DMS114 treated with DMSO at 0.1 percent for 48 hours (cell line): ENCODE measurements around the gene ARHGEF3.
"Not testable (repeated sequence)": the region's sequence is repeated elsewhere in the genome, so short reads cannot be mapped to it uniquely, and the experiment has no call there.

ENCODE experiments used
- DNase-seq: peaks from one replicate; lab custom pipeline; 2025; ENCODE audit not compliant: unreplicated experiment; lab: John Stamatoyannopoulos, UW

Gene ARHGEF3

DNA sequence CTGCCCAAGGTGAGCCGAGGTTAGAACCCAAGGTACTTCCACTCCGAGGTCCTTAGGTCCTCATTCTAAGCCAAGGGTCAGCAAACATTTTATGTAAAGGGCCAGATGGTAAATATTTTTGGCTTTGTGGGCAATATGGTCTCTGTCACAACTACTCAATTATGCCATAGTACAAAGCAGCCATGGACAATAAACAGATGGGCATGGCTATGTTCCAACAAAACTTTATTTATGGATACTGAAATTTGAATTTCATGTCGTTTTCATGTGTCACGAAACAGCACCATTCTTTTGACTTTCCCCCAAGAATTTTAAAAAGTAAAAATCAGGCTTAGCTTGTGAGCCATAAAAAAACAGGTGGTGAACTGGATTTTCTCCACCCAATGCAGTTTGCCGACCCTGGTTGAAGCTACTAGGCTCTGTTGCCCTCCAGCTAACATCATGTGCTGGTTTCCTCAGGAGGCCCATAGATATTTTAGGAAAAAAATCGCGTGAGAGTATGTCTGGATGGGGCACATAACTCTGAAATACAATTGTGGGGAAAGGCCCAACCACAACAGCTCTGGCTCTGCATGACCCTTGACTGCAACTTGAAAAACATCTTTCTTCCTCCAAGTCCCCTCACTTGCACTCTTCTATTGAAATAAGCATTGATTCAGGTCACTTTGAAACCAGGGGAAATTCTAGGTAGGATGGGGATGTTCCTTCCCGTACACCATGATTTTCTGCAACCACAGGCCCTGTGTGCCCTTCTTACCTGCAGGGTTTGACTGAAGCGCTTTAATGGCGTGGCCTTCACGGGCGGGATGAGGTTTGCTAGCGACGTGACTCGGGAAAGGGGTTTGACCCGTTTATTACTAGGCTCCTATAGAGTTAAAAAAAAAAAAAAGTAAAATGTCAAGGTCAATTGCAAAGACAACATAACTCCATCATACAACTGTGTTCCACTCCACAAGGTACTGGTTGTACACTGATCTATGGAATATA is 28.5 kb downstream of the ARHGEF3 start:
- DNase-seq = no peak

DNA sequence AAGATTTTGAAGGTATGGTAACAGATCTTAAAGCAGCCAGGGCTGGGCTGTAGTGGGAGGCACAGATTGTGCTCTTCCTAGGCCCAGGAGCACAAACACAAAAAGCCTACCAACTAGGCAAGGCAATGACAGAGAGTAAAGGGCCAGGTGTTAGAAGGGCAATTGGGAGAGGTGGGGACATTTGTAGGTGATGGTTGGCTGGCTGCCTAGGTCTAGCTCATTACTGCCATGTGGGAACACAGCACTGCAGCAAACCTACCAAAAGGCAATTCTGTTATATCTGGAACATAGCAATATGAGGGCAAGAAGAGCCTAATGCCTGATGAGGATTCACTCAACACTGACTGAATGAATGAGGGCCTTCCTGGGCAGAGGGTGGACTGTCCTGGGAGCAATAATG is 30.4 kb downstream of the ARHGEF3 start:
- DNase-seq = no peak

DNA sequence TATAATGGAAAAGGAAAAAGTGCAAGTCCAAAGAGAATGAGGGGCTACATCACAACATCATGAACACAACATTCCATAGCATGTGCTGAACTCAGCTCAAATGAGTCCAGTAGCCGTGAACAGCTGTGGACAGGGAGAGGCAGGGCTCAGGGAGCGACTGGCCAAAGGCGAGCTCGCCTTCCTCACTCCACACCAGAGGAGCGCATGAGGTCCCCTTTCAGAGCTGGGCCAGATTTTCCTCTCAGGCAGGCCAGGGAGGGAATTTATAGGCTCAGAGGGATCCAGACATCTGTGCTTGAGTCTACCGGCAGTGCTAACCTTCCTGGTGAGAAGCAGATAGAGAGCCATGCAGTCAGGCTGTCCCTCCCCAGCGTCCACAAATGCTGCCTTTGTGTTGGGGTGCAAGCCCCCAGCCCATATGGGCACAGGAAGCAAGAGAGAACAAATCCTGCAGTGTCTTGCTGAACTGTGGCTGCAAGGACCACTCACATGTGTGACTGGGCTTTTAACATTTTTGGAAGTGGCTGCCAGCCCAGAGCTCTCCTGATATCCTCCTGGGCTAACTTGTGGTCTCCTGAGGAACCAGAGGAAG is 32.5 kb downstream of the ARHGEF3 start:
- DNase-seq = no peak

DNA sequence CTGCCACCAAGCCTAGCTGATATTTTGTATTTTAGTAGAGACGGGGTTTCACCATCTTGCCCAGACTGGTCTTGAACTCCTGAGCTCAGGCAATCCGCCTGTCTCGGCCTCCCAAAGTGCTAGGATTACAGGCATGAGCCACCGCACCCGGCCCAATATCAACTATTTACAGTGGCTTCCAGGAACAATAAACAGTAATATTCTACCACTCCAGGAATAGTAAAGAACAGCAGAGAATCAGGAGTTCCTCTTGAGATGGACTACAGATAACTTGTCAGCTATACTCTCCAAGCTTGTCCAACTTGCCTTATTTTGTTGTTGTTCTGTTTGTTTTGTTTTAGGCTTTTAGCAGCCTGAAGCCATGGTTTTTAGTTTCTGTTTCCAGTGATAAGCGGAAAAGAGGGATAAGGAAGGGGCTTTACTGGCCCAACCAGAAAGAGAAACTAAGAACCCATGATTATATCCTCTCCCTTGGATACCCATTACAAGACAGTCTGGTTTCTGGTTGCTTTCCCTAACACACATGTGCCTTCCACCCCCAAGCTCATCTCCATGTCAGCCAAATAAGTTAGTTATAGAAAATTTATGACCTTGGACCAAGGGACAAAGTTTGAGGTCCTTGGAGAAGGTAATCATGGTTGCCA is 36.7 kb downstream of the ARHGEF3 start:
- no peak for DNase-seq

DNA sequence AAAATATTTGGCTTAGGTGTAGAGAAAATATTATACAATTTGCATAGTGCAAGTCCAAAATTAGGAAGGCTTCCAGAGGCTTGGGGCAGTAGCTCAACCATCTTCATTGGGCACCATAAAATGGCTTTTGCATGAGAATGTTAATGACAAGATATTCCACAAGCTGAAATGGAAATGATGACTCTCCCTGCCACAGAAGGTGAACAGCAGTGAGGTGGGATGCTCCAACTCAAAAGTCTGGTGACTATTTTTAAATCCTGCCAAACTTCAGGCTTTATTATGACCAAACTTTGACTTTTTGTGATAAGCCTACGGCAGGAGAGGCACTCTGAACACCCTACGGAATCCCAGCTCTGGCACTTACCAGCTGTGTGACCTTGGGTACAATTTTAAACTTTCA is 37.6 kb downstream of the ARHGEF3 start:
- DNase-seq = no peak

DNA sequence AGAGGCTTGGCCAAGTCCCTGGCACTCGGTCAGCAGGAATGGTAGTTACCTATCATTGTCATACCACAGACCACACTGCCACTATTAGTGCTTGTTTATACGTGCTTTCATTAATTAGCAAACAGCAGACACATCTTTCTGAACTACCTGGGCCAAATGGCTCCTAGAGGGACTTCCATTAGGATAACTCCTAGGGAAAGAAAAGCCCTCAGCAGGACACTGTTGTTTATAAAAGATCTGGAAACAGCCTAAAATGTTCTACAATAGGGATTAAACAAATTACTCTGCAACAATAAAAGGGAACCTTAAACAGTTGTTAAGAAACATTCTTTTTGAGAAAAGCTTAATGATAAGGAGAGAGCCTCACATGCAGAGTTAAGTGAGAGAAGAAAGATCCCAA is 38.5 kb downstream of the ARHGEF3 start:
- no peak for DNase-seq

GRCh38 chr3:56762718-56763117 is 39.0 kb downstream of the ARHGEF3 start:
- no peak for DNase-seq

- DNase-seq = no peak
Observed at GRCh38 chr3:56761887-56762651, 39.7 kb downstream of the ARHGEF3 start.

DNA sequence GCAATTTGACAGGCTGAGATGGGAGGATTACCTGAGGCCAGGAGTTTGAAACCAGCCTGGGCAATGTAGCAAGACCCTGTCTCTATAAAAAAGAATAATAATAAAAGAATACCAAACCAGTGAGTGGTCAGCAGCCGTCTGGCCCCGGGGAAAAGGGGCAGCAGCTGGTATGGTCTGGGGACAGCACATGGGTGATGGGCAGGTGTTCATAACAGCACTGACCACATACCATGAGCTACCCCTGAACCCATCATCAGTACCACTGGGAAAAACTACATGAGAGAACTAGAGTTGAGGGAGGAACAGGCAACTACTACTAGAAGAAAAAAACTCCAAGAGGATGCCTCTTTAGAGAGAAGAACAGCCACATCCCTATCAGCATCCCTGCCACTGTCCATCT is 40.7 kb downstream of the ARHGEF3 start:
- DNase-seq = no peak

GRCh38 chr3:56759532-56759931 is 42.2 kb downstream of the ARHGEF3 start:
- no peak for DNase-seq

DNA sequence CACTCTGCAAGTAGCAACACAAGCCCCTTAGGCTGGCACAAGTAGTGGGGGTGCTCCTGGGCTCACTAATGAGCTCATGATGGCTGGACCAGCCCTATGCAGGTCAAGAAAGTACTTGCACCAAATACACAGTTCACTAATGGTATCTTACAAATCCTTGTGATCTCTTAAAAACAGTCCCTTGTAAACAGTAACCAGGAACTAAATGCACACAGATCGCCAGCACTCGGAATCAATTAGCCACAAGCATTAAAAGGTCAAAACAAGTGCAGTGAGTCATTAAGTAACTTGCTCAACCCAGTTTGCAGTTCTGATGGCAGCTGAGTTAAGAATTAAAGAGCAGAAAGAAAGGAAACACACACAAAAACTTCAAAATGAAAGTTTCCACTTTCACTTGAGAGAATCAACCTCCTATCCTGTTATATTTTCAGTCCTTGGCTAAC is 43.2 kb downstream of the ARHGEF3 start:
- DNase-seq = no peak

DNA sequence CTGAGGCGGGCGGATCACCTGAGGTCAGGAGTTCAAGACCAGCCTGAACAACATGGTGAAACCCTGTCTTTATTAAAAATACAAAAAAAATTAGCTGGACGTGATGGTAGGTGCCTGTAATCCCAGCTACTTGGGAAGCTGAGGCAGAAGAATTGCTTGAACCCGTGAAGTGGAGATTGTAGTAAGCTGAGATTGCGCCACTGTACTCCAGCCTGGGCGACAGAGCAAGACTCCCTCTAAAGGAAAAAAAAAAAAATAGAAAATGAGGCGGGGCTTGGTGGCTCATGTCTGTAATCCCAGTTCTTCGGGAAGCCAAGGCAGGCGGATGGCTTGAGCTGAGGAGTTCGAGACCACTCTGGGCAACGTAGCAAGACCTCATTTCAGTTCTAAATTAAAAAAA is 43.7 kb downstream of the ARHGEF3 start:
- DNase-seq = not testable (repeated sequence)

DNA sequence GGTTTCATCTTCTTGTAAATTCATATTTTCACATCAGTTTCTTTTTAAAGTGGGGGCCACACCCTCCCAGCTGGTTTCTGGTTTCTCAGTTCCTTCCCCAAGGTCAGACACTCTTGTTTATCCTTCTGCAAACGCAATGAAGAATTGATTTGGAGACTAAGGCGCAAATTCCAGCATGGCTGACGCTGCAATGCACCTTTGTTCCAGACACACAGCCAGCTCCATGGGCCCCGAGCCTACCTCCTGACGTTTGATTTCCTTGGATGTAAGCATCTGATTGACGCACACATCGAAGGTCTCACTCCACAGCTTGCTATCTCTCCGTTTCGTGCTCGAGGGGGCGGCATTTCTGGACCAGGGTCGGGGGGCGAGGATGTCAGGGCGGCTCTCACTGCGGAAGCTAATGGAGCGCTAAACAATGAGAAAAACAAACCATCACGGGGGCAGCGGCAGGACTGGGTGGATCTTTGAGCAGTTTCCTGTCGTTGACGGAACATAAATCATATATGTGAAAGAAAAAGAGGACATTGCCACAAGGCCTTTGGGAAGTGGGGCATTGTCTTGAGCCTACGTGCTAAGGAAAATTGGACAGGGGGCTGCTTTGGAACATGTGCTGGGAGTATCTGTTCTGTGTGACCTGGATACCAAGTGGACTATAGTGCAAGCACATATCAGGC is 46.9 kb downstream of the ARHGEF3 start:
- DNase-seq = no peak

- DNase-seq = no peak
Observed at GRCh38 chr3:56753206-56753820, 48.4 kb downstream of the ARHGEF3 start.

DNA sequence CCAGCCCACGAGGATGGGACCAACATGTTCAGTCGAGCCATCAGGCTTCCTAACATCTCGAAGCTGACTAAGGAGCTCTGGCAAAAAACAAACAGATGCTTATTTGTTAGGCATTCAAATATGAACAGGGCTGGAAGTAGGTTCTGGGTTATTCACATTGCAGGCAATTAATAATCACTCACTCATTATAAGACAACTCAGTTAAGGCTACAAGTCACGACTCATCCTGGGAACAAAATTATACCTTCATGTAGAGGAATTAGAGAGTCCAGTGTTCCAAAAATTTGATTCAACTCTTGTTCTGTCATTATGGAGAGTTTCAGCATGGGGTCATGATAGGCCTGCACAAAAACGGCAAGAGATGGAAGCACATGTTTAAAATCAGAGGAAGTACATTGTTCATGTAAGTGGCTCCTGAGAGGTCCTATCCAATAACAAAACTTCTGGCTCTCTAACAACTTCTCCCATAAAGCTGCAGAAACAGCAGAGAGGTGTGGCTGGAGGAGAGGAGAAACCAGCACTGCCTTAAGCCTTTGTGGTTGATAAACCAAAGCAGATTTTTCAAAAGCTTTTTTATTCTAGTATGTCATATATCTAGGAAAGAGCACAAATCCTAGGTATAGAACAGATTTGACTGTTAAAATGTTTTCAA is 50.6 kb downstream of the ARHGEF3 start:
- no peak for DNase-seq

GRCh38 chr3:56748663-56749231 is 53.0 kb downstream of the ARHGEF3 start:
- no peak for DNase-seq

DNA sequence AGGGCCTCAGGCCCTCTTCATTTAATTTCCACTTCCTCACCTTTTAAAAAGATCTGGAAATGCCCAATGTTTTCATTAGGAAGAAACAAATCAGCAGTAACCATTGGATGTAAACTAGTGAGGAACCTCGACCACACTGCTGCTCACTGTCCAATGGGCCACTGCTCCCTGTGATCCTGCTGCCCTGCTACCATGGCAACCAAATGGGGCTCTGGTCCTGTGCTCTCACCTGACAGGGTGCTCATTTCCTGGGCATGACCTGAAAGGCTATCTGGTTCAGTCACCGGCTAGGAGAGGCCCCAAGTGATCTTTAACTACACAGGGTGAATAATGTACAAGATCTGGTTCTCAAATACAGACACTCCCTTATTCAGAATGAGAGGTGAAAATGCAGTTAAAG is 54.6 kb downstream of the ARHGEF3 start:
- DNase-seq = no peak

DNA sequence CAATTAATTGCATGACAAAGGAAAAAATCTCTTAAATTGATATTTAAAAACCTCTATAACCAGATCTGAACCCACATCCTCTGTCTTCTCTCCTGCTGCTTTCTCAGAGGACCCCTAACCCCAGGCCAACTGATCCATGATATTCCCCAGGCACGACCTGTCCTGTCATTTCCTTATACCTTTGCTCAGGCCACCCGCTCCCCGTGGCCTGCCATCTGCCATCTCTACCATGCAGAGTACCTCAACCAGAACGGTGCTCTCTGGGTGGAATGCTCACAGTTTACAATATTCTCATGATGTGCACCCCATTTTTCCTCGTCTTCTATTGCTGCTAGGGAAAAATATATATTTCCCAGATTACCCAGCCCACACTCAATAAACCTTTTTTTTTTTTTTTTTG is 57.7 kb downstream of the ARHGEF3 start:
- no peak for DNase-seq

DNA sequence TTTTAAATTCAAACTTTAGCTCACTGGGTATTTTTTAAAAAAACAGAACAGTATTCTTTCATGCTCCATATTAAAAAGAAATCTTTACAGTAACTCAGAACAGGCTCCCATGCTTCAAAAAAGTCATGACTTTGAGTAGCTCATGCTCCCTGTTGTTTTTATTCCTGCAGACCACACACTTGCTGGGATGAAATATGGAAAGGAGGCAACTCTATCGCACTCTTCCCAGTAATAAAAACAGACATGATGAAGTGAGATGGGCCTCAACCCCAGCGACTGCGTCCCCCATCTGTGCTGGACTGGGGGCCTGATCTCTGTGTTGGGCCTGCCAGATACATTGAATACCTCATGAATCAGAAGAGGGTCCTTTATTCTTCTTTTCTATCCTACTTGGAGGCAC is 58.9 kb downstream of the ARHGEF3 start:
- no peak for DNase-seq
